Prostate gland (tissue), 2 donors: ENCODE results near the gene MRAS.

Source experiments
- POLR2AphosphoS5 ChIP-seq: sonication (generic); formaldehyde crosslinking; IDR thresholded peaks from one replicate; pipeline ENCODE4 v1.6.1; 2017; ENCODE audit warnings: antibody characterized with exemption
- TF ChIP-seq, protein P1 (sequence below), 4 experiments: fragments of 200-600 bp in 2 of 4; fragments of 450-650 bp in 2 of 4; sonication (generic) in 2 of 4; IDR thresholded peaks; 1 replicate in 3 of 4; 2 replicates in 1 of 4; pipeline ENCODE4 v1.5.1; 2016 to 2019; ENCODE audit warnings: antibody characterized with exemption in 4 of 4, mild to moderate bottlenecking in 2 of 4, moderate library complexity in 2 of 4

DNA sequence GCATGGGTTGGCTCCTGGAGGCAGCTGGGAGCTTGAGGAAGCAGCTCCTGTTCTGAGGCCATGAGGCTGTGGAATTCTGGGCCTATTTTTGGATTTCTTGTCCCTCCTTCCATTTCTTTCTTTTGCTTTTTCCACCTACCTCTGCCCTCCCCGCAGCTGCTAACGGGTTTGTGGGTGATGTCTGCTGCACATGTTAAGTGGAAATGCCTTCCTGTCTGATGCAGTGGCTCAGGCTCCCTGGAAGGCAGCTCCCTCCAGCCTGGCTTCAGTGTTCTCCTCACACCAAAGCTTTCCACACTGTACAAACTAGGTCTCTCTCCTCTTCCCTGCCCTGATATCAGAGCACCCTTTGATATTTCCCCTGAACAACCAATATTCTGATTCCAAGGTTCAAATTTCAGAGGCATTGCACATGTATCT, 52.3 kb downstream of the MRAS start:
- no peak for TF ChIP-seq POLR2AphosphoS5
- TF ChIP-seq, protein P1, sequence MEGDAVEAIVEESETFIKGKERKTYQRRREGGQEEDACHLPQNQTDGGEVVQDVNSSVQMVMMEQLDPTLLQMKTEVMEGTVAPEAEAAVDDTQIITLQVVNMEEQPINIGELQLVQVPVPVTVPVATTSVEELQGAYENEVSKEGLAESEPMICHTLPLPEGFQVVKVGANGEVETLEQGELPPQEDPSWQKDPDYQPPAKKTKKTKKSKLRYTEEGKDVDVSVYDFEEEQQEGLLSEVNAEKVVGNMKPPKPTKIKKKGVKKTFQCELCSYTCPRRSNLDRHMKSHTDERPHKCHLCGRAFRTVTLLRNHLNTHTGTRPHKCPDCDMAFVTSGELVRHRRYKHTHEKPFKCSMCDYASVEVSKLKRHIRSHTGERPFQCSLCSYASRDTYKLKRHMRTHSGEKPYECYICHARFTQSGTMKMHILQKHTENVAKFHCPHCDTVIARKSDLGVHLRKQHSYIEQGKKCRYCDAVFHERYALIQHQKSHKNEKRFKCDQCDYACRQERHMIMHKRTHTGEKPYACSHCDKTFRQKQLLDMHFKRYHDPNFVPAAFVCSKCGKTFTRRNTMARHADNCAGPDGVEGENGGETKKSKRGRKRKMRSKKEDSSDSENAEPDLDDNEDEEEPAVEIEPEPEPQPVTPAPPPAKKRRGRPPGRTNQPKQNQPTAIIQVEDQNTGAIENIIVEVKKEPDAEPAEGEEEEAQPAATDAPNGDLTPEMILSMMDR (IDR thresholded peaks at IDR 0.05): no peak
